Activated T-helper 17 cell treated with anti-CD3 and anti-CD28 coated beads, Interleukin-2, amount 50 U/mL, for 72 hours (primary cell): ENCODE results near the gene IVD. TPM values are rescaled to one million over a fixed set of nuclear protein-coding genes. Genes with fewer than 3 reads are reported as not detected.

Experiments used
- ATAC-seq: fragments of 150-1000 bp; cut with Tn5 transposase; replicated peaks from 2 replicates; pipeline ENCODE4 v1.10.0; 2021; ENCODE audit warnings: mild to moderate bottlenecking, moderate library complexity
- H3K27ac Mint-ChIP-seq: one replicate; pipeline ENCODE4 v1.8.0; 2022; ENCODE audit warnings: mixed read lengths
- H3K27me3 Mint-ChIP-seq: one replicate; pipeline ENCODE4 v1.8.0; 2022; ENCODE audit warnings: mixed read lengths
- H3K36me3 Mint-ChIP-seq: one replicate; pipeline ENCODE4 v1.8.0; 2022; ENCODE audit warnings: low read depth, mild to moderate bottlenecking, mixed read lengths
- H3K4me1 Mint-ChIP-seq: one replicate; pipeline ENCODE4 v1.8.0; 2022; ENCODE audit warnings: mixed read lengths
- H3K4me3 Mint-ChIP-seq: one replicate; pipeline ENCODE4 v1.8.0; 2022; ENCODE audit warnings: mild to moderate bottlenecking, mixed read lengths
- H3K9me3 Mint-ChIP-seq: one replicate; pipeline ENCODE4 v1.8.0; 2022; ENCODE audit warnings: mixed read lengths
- total RNA-seq, 2 donors: library from RNA; stranded (reverse); gene quantifications; one replicate each; pipeline ENCODE4 v1.2.3, GENCODE V29; 2022

The IVD gene
- total RNA-seq, 2 donors from 2014 or later = 48.8 to 57.9 TPM

DNA sequence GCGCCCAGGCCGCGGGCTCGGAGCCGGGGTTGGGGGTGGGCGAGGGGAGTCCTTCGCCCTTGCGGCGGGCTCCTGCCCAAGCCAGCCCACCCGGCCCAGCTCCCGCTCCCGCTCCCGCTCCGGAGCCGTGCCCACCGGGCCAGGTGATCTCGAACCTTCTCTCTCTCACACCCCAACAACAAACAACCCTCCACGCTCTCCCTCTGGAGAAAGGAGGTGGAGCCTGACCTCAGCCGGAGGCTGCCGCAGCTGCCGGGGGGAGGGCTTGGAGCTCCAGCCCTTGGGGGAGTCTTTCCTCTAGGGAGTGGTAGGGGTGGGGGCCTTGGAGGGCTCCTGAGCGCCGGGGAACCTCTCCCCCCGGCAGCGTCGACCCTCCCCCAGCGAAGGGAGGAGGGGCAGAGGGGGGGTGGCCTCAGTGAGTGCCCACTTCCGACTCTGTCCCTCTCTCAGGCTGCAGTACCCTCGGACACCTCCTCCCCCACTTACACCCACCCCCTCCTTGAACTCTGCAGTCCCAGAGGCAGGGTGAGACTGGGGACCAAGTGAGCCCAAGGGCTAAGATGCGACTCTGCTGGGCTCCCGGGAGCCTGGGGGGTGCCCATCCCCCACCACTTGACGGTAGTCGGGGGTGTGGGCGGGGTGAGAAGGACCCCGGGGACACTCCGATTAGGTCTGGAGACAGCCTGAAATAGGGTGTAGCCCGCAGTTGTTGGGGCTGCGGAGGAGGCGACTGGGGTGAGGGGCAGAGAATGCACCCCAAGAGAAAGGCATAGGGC, 30.7 kb downstream of the IVD start:
- Mint-ChIP-seq H3K9me3 (no peaks in the 10 kb centered on the region), H3K4me1 (peaks cover 11% of the 10 kb centered on the region), H3K27me3 (peaks cover 20% of the 10 kb centered on the region), H3K27ac (no peak overlapping the region), H3K36me3 (peaks cover 7% of the 10 kb centered on the region), H3K4me3 (peak overlapping the region; percentile 52)
- no peak for ATAC-seq

DNA sequence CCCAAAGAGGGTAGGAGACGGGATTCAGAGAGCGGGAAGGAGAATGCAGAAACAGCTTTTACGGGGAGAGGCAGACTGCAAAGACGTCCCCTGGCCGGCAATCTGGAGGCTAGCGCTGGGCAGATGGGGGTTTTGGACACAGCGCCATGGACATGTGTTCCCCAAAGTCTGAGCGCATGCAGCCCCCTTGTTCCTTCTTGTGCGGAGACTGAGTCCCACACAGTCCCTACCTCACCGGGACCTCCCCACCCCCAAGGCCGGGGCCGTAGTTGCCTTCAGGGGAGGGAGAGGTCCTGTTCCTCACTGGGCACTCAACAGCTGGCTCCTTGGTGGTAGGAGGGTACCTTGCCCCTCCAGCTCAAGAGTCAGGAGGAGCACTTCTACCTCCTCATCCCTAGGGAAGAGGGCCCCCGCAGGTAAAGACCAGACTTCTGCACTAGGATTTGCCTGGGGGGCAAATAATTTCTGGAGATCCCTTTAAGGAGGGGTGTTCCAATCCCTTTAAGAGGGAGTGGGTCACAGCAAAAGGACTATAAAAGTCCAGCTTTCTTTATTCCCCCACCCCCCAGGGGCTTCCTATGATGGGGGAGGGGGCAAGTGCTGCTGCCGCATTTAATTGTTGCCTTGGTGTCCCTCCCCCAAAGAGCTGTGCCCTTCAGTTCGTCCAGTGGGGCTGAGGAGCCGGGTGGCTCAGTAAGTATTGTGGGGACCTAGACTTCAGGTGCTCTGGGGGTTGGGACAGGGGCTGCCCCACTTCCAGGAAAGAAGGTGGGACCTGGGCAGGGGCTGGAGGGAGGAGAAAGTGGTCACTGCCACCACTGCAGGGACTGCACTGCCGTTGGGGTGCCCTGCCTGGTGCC, 31.5 kb downstream of the IVD start:
- Mint-ChIP-seq H3K36me3 (peaks cover 7% of the 10 kb centered on the region), H3K27me3 (peaks cover 20% of the 10 kb centered on the region), H3K4me1 (peaks cover 11% of the 10 kb centered on the region), H3K9me3 (no peaks in the 10 kb centered on the region), H3K27ac (no peak overlapping the region), H3K4me3 (peak overlapping the region; percentile 52)
- ATAC-seq = no peak

DNA sequence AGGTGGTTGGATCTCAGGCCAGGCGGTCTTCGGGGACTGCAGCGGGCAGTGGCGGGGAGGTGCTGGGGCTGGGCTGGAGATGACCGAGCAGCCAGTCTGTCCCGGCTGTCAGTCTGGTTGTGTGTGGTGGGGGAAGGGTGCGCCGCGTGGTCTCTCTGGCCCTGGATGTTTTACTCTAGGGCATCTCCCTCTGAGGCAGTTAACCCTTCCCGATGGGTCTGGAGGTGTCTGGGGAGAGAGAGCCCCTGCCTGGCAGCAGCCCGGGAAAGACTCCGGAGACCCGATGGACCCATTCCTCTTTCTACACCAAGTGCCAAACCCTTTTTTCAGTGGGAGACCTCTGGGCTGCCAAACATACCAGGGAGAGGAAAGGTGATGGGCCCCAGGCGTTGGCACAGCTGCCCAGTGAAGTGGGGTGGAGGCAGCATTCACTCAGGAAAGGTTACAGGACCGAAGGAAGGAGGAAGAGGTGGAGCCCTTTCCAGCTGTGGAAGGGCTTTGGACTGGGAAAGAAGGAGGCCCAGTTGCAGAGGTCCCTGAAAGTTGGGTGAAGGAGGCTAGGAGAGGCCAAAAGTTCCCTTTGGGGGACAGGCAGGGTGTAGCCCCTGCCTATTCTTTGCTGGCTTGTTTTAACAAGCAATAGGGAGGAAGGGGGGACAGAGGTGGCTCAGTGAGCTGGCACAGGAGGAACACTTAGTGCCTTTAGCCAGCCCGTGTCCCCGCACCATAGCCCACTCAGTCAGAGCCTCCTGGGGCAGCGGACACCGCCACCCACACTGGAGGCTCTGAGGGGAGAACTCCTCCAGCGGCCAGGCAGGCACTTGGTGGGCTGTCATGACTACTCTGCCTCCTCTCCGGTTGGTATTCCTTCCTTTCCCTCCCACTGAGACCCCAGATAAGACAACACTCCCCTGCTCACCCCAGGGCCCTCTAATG, 32.4 kb downstream of the IVD start:
- H3K36me3 Mint-ChIP-seq = peaks cover 7% of the 10 kb centered on the region

DNA sequence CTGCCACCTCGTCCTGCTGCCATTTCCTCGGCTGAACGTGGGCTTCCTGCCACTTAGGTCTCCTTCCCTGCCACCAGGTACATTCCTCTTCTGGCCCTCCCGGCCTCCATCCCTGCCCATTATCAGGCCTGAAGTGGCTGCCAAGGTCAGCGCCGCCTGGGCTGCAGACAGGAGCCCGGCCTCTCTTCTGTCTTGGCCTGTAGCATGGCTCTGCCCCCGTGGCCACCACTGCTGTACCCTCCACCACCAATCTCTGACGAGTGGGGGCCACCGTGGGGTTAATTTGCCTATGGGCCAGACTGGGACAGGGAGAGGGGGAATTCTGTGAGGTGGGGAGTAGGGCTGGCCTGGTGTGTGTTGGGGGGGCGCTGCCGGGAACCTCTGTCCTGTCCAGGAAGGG, 33.1 kb downstream of the IVD start:
- no peak overlapping the region for H3K27ac Mint-ChIP-seq
- ATAC-seq = no peak
- no peak overlapping the region for H3K4me3 Mint-ChIP-seq
- no peaks in the 10 kb centered on the region for H3K9me3 Mint-ChIP-seq
- peaks cover 20% of the 10 kb centered on the region for H3K27me3 Mint-ChIP-seq
- H3K36me3 Mint-ChIP-seq = peaks cover 7% of the 10 kb centered on the region
- H3K4me1 Mint-ChIP-seq = peaks cover 26% of the 10 kb centered on the region

More for the DNA sequence above, 32.4 kb downstream of the IVD start:
- Mint-ChIP-seq H3K9me3 (no peaks in the 10 kb centered on the region), H3K27me3 (peaks cover 20% of the 10 kb centered on the region), H3K4me1 (peaks cover 19% of the 10 kb centered on the region), H3K4me3 (peak overlapping the region; percentile 52), H3K27ac (no peak overlapping the region)
- no peak for ATAC-seq

DNA sequence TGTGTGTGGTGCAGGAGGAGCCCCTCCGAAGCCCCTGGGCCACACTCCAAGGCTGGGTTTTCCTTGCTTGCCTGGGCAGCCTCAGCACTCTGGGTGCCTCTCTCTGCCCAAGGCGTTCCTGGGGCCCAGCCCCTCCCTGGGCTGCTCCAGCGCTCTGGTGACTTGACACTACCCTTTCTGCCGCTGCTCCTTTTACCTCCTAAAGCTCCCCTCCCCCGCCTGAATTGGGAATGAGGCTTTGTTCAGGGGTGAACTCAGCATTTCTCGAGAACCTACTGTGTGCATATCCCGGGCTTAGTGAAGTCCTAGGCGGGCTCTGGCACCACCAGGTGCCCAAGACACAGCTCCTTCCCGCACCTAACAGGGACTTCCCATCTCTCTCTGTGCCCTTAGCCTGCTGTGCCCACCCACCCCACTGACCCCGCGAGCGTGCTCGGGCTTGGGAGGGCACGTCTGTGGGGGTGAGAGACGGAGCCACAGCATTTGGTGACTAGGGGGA, 33.9 kb downstream of the IVD start:
- Mint-ChIP-seq H3K9me3 (no peaks in the 10 kb centered on the region), H3K4me3 (peak overlapping the region; percentile 99), H3K36me3 (peaks cover 7% of the 10 kb centered on the region), H3K27ac (peak overlapping the region; percentile 97), H3K27me3 (peaks cover 20% of the 10 kb centered on the region), H3K4me1 (peaks cover 34% of the 10 kb centered on the region)
- no peak for ATAC-seq

DNA sequence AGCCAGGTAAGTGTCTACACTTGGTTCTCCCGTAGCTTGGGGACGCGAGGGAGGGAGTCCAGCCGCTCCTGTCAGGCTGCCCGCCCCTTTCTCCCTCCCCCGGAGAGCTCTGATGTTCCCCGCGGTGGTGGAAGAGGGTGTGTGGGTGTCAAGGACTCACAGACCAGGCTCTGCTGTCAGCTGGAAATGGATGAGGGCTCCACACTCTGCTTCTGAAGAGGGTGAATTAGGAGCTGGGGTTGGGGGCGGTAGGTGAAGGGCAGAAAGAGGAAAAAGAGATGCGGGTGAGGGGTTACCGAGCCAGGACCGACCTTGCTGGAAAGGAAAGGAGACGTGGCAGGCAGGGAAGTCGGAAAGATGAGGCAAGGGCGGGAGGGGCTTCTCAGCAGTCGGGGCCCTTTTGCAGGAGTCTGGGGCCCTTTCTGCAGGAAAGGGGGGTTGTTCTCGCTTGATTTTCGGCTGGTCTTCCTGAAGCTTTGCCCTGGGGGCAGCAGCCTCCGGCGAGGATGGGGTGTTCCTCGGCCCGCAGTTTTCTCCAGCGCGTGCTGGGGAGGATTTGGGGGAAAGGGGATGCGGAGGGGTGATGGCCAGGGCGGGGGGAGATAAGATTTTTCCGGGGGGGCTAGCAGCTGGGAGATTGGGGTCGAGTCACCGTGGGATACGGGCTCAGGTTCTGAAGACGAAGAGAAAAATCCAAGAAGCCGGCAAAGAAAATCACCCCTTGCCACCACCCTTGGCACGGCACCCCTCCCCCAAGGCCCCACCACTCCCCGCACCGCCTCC, 34.6 kb downstream of the IVD start:
- Mint-ChIP-seq H3K9me3 (no peaks in the 10 kb centered on the region), H3K27ac (peak overlapping the region; percentile 97), H3K4me1 (peaks cover 34% of the 10 kb centered on the region), H3K36me3 (peaks cover 7% of the 10 kb centered on the region), H3K4me3 (peak overlapping the region; percentile 99), H3K27me3 (peaks cover 20% of the 10 kb centered on the region)
- ATAC-seq = peak; percentile 11

DNA sequence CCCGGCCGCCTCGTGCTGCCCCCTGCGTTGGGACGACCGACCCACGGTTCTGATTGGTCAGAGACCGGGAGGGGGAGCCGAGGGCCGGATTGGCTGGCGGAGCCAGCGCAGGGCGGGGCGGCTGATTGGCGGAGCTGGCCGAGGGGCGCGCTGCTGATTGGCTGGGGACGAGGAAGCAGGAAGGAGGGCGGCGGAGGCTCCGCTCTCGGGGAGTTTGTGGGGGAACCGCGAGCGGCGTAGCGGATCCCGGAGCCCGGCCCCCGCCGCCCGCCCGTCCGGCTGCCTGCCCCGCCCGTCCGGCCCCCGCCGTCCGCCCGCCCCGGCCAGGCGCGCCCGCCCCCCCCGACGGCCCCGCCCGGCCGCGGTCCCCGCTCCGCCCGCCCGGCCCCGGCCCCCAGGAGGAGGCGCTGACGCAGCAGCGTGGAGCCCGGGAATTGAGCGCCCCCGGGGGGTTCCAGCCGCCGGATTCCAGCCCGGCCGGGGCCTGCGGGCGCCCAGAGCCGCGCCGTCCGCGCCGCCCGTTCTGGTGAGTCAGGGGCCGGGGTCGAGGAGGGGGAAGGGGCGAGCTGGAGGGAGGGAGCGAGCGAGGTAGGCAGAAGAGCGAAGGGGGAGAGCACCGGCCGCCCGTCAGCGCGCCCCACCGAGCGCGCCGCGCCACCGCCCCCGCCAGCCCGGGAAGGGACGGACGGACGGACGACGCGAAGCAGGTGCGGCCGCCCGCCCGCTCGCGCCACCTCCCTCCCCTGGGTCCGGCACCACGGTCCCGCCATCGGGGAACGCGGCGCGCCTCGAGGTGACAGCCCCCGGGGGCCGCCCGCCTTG, 35.4 kb downstream of the IVD start, which contains the start of gene BAHD1:
Gene BAHD1 (plus strand): TSS at position 211 of the 822 bp plus-strand sequence. CDS start 17,512 bp downstream, outside the sequence.
- H3K4me1 Mint-ChIP-seq = peaks cover 30% of the 10 kb centered on the region
- H3K9me3 Mint-ChIP-seq = no peaks in the 10 kb centered on the region
- H3K4me3 Mint-ChIP-seq = peak within 1 kb of the TSS; percentile 99
- peaks cover 16% of the 10 kb centered on the region for H3K27me3 Mint-ChIP-seq
- ATAC-seq = peak; percentile 93
- peak within 1 kb of the TSS; percentile 97 for H3K27ac Mint-ChIP-seq
- H3K36me3 Mint-ChIP-seq = peaks cover 7% of the 10 kb centered on the region

DNA sequence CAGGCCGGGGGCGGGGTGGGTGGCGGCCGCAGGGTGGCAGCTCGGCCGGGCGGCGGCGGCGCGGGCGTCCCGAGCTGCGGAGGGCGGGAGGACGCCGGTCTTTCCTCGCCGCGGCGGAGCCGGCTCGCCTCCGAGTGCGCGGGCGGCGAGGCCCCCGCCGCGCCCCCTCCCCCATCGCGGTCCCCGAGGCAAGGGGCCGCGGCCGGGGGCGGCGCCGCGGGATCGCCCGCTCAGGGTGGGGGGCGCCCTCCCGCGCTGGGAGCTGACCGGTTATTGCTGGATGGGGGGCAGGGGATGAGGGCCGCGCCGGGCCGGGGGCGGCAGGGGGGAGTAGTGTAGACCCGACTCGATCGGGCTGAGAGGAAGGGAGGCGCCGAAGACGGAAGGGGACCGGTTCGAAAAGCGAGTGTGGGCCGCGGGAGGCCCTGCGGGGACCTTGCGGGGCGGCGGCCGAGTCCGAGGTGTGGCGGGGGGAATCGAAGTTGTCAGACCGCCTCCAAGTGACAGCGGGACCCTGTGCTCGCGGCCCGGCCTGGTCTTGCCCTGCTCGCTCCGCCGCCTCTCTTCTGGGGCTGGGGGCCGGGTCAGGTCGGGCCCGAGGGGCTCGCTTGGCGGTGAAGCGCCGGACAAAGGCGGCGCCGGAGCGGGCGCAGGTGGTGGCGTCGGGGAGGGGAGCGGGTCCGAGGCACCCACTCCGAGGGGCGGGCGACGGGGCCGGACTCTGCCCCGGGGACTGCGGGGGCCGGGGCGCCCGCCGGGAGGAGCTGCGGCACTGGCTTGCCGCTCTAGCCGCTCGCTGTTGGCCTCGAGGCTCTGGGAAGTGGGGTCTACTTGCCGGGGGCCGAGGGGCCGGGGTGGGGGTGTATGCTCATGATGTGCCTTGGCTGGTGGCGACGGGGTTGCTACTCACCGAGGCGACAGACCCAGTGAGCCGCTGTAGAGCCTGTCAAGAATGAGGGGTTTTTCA, 36.3 kb downstream of the IVD start:
- Mint-ChIP-seq H3K9me3 (no peaks in the 10 kb centered on the region), H3K27me3 (peaks cover 16% of the 10 kb centered on the region), H3K36me3 (peaks cover 7% of the 10 kb centered on the region), H3K27ac (peak overlapping the region; percentile 74), H3K4me3 (peak overlapping the region; percentile 72), H3K4me1 (peaks cover 30% of the 10 kb centered on the region)
- ATAC-seq = no peak

DNA sequence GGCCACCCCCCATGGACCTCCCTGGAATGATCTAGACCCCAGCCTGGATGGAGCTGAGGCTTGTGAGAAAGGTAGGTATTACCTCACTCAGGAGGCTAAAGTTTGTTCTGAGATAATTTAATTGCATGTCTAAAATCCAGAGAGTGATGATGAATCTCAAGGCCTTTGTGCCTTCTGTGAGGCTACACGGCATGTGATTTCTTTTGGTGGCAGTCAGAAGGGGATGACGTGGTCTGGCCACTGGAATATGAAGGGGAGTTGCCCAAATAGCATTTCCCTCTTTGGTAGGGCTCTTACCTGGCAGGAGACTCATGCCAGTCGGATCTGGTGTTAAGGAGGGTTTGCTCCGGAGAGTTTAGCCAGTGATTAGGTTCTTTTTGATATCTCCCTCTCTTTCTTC, 37.7 kb downstream of the IVD start:
- Mint-ChIP-seq H3K4me3 (peak overlapping the region; percentile 72), H3K27ac (peak overlapping the region; percentile 74), H3K27me3 (peaks cover 7% of the 10 kb centered on the region), H3K36me3 (peaks cover 7% of the 10 kb centered on the region), H3K9me3 (no peaks in the 10 kb centered on the region), H3K4me1 (peaks cover 30% of the 10 kb centered on the region)
- ATAC-seq = no peak

DNA sequence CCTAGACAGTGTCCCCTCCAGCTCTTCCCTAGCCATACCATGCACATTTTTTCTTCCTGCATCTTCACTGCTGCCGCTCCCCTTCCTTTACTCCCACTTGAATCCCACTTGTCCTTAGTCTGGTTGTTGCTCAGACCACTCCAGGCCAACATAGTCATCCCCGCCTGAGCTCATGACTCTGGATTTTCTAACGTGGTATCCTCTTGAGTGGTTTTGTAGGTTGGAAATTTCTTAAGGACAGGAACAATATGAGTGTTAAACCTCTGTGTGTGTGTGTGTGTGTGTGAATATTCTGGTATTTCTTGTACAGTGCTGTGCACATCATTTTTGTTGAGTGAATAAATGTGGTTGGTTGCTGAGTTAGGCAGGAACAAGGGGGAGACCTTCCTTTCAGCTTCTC, 38.3 kb downstream of the IVD start:
- Mint-ChIP-seq H3K27me3 (peaks cover 2% of the 10 kb centered on the region), H3K4me3 (peak overlapping the region; percentile 72), H3K36me3 (peaks cover 7% of the 10 kb centered on the region), H3K9me3 (no peaks in the 10 kb centered on the region), H3K4me1 (peaks cover 30% of the 10 kb centered on the region), H3K27ac (peak overlapping the region; percentile 16)
- no peak for ATAC-seq

DNA sequence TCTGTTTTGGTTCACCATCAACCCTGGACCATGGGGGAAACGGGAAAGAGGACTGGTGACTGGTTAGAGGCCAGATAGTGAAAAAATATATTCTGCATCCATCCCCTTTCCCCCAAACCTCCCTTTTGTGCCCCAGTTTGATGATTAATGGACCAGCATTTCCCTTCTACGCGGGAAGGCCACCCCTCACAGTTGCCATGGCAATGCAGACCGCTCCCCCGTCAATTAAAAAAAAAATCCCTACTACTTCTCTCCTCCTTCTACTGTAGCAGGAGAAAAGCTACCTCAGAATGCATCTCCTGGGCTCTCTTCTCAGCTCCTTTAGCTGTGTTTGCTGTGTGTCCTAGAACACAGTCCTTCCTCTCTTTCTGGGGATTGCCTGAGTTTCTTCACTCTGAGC, 39.1 kb downstream of the IVD start:
- no peak overlapping the region for H3K4me3 Mint-ChIP-seq
- H3K27me3 Mint-ChIP-seq = no peaks in the 10 kb centered on the region
- H3K36me3 Mint-ChIP-seq = peaks cover 6% of the 10 kb centered on the region
- H3K27ac Mint-ChIP-seq = no peak overlapping the region
- ATAC-seq = no peak
- peaks cover 33% of the 10 kb centered on the region for H3K4me1 Mint-ChIP-seq
- no peaks in the 10 kb centered on the region for H3K9me3 Mint-ChIP-seq

DNA sequence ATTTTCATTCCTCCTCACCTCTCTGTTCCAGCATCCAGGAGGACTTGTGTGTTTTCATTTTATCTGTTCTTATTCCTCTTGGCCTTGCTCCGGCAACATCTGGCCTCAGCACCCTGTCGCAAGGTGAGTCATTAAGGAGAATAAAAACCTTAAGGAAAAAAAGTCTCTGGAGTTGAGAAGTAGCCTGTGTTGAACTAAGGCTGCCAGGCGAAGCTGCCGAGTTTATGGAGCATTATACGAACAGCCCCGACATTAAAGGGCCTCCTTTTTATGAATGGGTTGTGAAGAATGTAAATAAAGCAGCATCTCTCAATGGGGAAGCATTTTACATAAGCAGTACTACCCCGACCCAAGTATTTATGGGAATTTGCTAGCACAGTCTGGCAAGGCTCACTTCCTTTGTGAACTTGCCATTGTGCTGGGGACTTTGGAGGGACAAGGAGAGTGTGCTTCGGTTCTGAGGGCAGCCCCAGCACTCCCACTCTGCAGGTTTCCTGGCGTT, 39.9 kb downstream of the IVD start:
- Mint-ChIP-seq H3K4me3 (no peak overlapping the region), H3K4me1 (peaks cover 34% of the 10 kb centered on the region), H3K27ac (no peak overlapping the region), H3K36me3 (no peaks in the 10 kb centered on the region), H3K9me3 (no peaks in the 10 kb centered on the region), H3K27me3 (no peaks in the 10 kb centered on the region)
- ATAC-seq = no peak
